ENCODE data around the gene CCDC179. TPM values are rescaled to one million over a fixed set of nuclear protein-coding genes. Genes with fewer than 3 reads are reported as not detected.

CCDC179 gene
- not detected for total RNA-seq
- long read RNA-seq, result 0 reads

- intact Hi-C loops (cut with micrococcal nuclease), result no loop called here
- DNase-seq (no peak), ATAC-seq (no peak)
These were observed at the start of gene CCDC179 for GRCh38 chr11:22860241-22860640. Gene CCDC179, minus strand, starts transcription at chr11:22860474. Its CDS starts 53 bp downstream, at chr11:22860421.

DNA sequence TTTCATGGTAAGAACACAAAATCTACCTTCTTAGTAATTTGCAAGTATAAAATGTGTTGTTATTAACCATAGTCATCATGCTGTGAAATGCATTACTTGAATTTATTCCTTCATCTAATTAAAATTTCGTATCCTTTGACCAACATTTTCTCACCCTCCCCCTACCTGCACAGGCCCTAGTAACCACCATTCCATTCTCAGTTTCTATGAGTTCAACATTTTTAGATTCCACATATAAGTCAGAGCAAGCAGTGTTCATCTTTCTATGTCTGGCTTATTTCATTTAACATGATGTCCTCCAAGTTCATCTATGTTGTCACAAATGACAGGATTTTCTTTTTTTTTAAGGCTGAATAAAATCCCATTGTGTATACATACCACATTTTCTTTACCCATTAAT, 43.5 kb upstream of the CCDC179 start:
- intact Hi-C loops (cut with micrococcal nuclease), result no loop called here
- no peak for ATAC-seq

GRCh38 chr11:22901603-22902002, 41.3 kb upstream of the CCDC179 start:
- intact Hi-C loops (cut with micrococcal nuclease), result no loop called here
- no peak for DNase-seq
- ATAC-seq, result no peak

More for the DNA sequence above, 43.5 kb upstream of the CCDC179 start:
- no peak for DNase-seq

- ATAC-seq, result no peak
- intact Hi-C loops (cut with micrococcal nuclease), result no loop called here
- no peak for DNase-seq
These were observed 40.7 kb upstream of the CCDC179 start for GRCh38 chr11:22900764-22901486.

GRCh38 chr11:22898036-22898435, 37.8 kb upstream of the CCDC179 start:
- intact Hi-C loops (cut with micrococcal nuclease), result no loop called here
- DNase-seq (no peak), ATAC-seq (no peak)

GRCh38 chr11:22890227-22890626, 30.0 kb upstream of the CCDC179 start:
- DNase-seq (no peak), ATAC-seq (no peak)
- intact Hi-C loops (cut with micrococcal nuclease), result no loop called here

DNA sequence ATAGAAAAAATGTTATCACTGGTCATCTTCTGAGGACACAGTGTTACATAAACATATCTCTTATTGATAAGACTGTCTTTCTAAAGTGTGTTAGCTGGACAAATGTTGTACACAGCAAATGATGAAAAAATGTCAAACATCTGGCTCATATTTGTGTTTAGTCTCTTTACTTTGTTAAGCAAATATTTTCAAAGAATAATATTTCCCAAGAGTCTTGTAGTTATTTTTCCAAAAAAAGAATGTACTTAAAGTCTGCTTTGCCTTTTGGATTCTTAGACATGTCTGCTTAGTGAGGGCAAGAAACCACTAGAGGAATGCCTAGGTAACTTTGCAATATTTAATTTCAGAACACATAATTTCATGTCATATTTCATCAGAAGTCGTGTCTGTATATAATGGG, 23.9 kb upstream of the CCDC179 start:
- DNase-seq (no peak), ATAC-seq (no peak)
- intact Hi-C loops (cut with micrococcal nuclease), result no loop called here

DNA sequence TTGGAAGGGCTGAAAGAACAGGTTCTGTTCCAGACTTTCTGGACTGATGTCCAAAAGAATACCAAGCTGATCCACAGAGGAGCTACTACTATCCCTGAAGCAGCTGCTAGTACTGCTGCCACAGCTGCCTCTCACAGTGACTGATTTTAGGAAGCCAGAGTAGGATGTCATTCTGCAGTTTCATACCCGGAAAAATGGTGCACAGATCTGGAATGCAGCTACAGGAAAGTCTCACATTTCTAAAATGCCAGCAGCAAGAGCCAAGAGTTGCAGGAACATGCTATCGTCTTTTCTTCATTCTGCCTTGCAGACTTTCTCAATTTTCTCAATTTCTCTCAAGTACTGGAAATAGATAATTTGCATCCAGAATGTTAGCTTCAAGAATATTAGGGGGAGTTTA, 19.4 kb upstream of the CCDC179 start:
- ATAC-seq (no peak), DNase-seq (no peak)
- intact Hi-C loops (cut with micrococcal nuclease), result no loop called here

- intact Hi-C loops (cut with micrococcal nuclease), result no loop called here
- ATAC-seq, result no peak
- no peak for DNase-seq
These were observed 18.3 kb upstream of the CCDC179 start for GRCh38 chr11:22878604-22879003.

DNA sequence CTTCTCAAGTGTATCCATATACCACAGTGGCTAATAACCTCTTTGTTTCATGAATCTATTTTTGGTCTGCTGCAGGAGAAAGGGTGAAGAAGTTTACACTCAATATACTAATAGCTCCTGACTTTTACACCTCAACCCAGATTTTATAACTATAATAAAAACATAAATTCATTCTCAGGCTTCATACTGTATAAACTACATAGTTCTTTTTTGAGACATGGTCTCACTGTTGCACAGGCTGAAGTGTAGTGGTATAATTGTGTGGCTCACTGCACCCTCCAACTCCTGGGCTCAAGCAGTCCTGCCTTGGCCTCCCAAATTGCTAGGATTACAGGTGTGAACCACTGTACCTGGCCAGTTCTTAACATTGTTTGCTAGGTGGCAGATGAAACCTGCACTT, 17.8 kb upstream of the CCDC179 start:
- intact Hi-C loops (cut with micrococcal nuclease), result no loop called here
- DNase-seq (no peak), ATAC-seq (no peak)

- intact Hi-C loops (cut with micrococcal nuclease), result no loop called here
- ATAC-seq, result peak; percentile 60
- DNase-seq, result peak; percentile 43
These were observed 15.7 kb upstream of the CCDC179 start for GRCh38 chr11:22875869-22876473.

DNA sequence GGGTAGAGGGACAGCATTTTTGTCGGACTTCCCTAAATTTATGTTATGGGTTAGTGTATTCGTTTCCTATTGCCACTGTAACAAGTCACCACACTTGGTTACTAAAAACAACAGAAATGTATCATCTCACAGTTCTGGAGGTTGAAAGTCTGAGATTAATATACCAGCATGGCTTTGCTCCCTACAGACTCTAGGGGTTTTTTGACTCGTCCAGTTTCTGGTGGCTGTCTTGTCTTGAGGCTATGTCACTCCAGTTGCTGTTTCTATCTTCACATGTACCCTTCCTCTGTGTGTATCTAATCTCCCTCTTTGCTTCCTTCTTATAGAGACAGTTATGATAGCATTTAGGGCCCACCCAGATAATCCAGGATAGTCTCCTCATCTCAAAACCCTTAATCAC, 9.1 kb upstream of the CCDC179 start:
- ATAC-seq, result no peak
- no peak for DNase-seq
- intact Hi-C loops (cut with micrococcal nuclease), result no loop called here

GRCh38 chr11:22859756-22860155, 518 bp downstream of the CCDC179 start:
- ATAC-seq (no peak), DNase-seq (no peak)
- intact Hi-C loops (cut with micrococcal nuclease), result no loop called here

- intact Hi-C loops (cut with micrococcal nuclease), result no loop called here
- DNase-seq, result no peak
- ATAC-seq, result no peak
These were observed 8.8 kb downstream of the CCDC179 start for GRCh38 chr11:22851477-22851876.

DNA sequence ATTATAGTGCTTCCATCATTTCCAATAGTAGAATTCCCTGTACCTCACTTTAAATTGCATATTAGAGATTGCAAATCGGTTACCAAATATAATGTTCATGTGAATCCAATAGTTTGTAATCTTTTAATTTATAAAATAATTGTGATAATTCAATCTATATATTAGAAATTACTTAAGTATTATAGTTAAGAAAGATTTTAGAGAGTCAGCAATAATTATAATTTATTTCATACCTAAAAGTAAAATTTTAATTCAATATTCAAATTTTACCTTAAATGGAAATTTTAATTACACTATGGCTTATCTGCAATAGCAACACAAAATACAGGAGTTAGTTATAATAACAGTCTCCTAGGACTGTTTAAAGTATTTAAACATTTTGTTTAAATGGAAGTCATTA, 13.5 kb downstream of the CCDC179 start:
- intact Hi-C loops (cut with micrococcal nuclease), result no loop called here
- ATAC-seq, result no peak

GRCh38 chr11:22832315-22833015, 27.8 kb downstream of the CCDC179 start:
- ATAC-seq (no peak), DNase-seq (no peak)
- intact Hi-C loops (cut with micrococcal nuclease), result no loop called here

More for the DNA sequence above, 13.5 kb downstream of the CCDC179 start:
- DNase-seq, result no peak

- no peak for DNase-seq
- ATAC-seq, result no peak
- intact Hi-C loops (cut with micrococcal nuclease), result no loop called here
These were observed 30.2 kb downstream of the CCDC179 start for GRCh38 chr11:22830082-22830414.

DNA sequence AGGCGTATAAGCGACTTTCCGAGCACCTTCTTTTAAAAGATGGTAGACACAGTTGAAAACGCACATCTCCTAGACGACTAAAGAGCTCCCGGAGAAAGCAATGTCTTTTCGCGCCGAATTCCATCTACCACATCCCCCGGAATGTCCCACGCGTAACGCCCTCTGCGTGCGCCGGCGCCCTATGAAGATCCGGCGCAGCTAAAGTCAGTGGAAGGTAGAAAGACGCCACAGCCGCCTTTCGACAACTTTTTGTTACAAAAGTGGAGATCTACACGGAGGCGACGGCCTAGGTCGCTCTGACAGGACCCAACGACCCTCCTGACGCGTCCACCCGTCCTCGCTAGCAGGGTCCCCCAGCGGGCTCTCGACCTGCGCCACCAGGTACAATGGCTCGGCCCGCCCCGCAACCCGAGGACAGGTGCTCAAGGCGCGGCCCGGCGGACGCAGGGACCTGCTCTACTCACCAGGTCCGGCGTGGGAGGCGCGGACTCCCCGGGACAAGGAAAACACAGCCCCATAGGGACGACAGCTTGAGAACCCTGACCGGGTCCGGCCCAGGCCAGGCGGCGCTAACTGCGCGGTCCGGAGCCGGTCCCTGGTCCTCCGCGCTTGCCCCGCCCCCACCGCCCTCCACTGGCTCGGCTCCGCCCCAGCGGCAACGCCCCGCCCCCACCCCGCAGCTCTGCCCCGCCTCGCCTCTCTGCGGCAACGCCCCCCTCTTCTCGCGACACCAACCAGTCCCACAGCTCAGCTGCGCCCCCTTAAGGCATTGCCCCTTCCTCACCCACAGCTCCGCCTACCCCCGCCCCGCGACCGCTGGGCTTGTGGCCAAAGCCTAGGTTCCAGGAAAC, 30.8 kb downstream of the CCDC179 start, which contains the start of gene SVIP:
Gene SVIP (minus strand): TSS at position 571 of the 851 bp plus-strand sequence. CDS start 53 bp downstream, at position 518.
- ATAC-seq, result peak; percentile 100
- peak; percentile 96 for DNase-seq
- intact Hi-C loops (cut with micrococcal nuclease), result no loop called here

GRCh38 chr11:22828373-22828772, 31.9 kb downstream of the CCDC179 start:
- DNase-seq, result no peak

GRCh38 chr11:22822203-22822602, 38.1 kb downstream of the CCDC179 start:
- no peak for DNase-seq
- intact Hi-C loops (cut with micrococcal nuclease), result no loop called here
- ATAC-seq, result no peak

More at GRCh38 chr11:22828373-22828772, 31.9 kb downstream of the CCDC179 start:
- intact Hi-C loops (cut with micrococcal nuclease), result no loop called here
- no peak for ATAC-seq

All from left ventricle myocardium superior (tissue), 1 donor.